ENCODE results near the gene FAM216B.

FAM216B gene

GRCh38 chr13:42758515-42758914 is 22.9 kb upstream of the FAM216B start:
- no peak for TF ChIP-seq CTCF (IDR thresholded peaks at IDR 0.05)

- no peak for TF ChIP-seq CTCF (IDR thresholded peaks at IDR 0.05)
Measured at GRCh38 chr13:42760951-42761350, 20.4 kb upstream of the FAM216B start.

GRCh38 chr13:42762251-42762650 is 19.1 kb upstream of the FAM216B start:
- TF ChIP-seq CTCF (IDR thresholded peaks at IDR 0.05) = no peak

- no peak for TF ChIP-seq CTCF (IDR thresholded peaks at IDR 0.05)
Measured at GRCh38 chr13:42762917-42763316, 18.5 kb upstream of the FAM216B start.

- no peak for TF ChIP-seq CTCF (IDR thresholded peaks at IDR 0.05)
Measured at GRCh38 chr13:42766016-42766415, 15.4 kb upstream of the FAM216B start.

GRCh38 chr13:42769650-42770049 is 11.7 kb upstream of the FAM216B start:
- TF ChIP-seq CTCF (IDR thresholded peaks at IDR 0.05) = no peak

GRCh38 chr13:42777467-42777866 is 3.9 kb upstream of the FAM216B start:
- no peak for TF ChIP-seq CTCF (IDR thresholded peaks at IDR 0.05)

GRCh38 chr13:42780044-42780443 is 1.3 kb upstream of the FAM216B start:
- no peak for TF ChIP-seq CTCF (IDR thresholded peaks at IDR 0.05)

All from LNCAP (cell line).